WTC11 (cell line): ENCODE results near the gene MT1H. TPM values are rescaled to one million over a fixed set of nuclear protein-coding genes. Genes with fewer than 3 reads are reported as not detected.
"Not testable (repeated sequence)": the region's sequence is repeated elsewhere in the genome, so short reads cannot be mapped to it uniquely, and the experiment has no call there.

ENCODE experiments used
- ATAC-seq: fragments of 200-7000 bp; cut with Tn5 transposase; 2 replicates; pipeline ENCODE4 v1.10.0; 2021; ENCODE audit warnings: mild to moderate bottlenecking, moderate library complexity
- CTCF ChIA-PET: fragments of 300-600 bp; sonication (Branson Sonifier 250); formaldehyde crosslinking; loops from one replicate; lab custom pipeline; 2021; ENCODE audit warnings: antibody characterized with exemption; lab: Charles Lee
- POLR2A ChIA-PET: fragments of 350-600 bp; sonication (Branson Sonifier 250); formaldehyde crosslinking; loops from one replicate; lab custom pipeline; 2021; ENCODE audit warnings: antibody characterized with exemption; lab: Charles Lee
- DNase-seq: peaks from one replicate; pipeline ENCODE4 v3.0.0; 2021; ENCODE audit warnings: low spot score
- H3K27ac Mint-ChIP-seq: 2 replicates; pipeline ENCODE4 v1.8.0; 2021; ENCODE audit warnings: mixed read lengths
- H3K27me3 Mint-ChIP-seq: 2 replicates; pipeline ENCODE4 v1.8.0; 2021; ENCODE audit warnings: low read depth, mild to moderate bottlenecking, moderate library complexity, mixed read lengths
- H3K36me3 Mint-ChIP-seq: 2 replicates; pipeline ENCODE4 v1.8.0; 2021; ENCODE audit warnings: mixed read lengths
- H3K4me1 Mint-ChIP-seq: 2 replicates; pipeline ENCODE4 v1.8.0; 2022; ENCODE audit warnings: mixed read lengths
- H3K4me3 Mint-ChIP-seq: 2 replicates; pipeline ENCODE4 v1.8.0; 2021; ENCODE audit warnings: mild to moderate bottlenecking, moderate library complexity, mixed read lengths
- H3K9me3 Mint-ChIP-seq: 2 replicates; pipeline ENCODE4 v1.8.0; 2021; ENCODE audit warnings: mixed read lengths
- ARID4B ChIP-seq: sonication (generic); formaldehyde crosslinking; IDR thresholded peaks from 2 replicates; pipeline ENCODE4 v1.8.0; 2023; ENCODE audit warnings: missing genetic modification reagents, mild to moderate bottlenecking, borderline replicate concordance
- ATF6 ChIP-seq: sonication (generic); formaldehyde crosslinking; IDR thresholded peaks from 2 replicates; pipeline ENCODE4 v1.8.1; 2023; ENCODE audit warnings: mild to moderate bottlenecking, missing genetic modification reagents
- FOXK1 ChIP-seq: sonication (generic); formaldehyde crosslinking; IDR thresholded peaks from 2 replicates; pipeline ENCODE4 v1.8.0; 2022; ENCODE audit warnings: mild to moderate bottlenecking, moderate library complexity, missing genetic modification reagents
- GRHL2 ChIP-seq: fragments of 250-450 bp; sonication (Bioruptor Pico); IDR thresholded peaks from 2 replicates; pipeline ENCODE4 v1.8.0; 2022; ENCODE audit warnings: mild to moderate bottlenecking, moderate library complexity; ENCODE audit not compliant: insufficient replicate concordance, severe bottlenecking
- IRF1 ChIP-seq: sonication (generic); formaldehyde crosslinking; IDR thresholded peaks from 2 replicates; pipeline ENCODE4 v1.8.0; 2023; ENCODE audit warnings: missing genetic modification reagents
- NFYB ChIP-seq: sonication (generic); formaldehyde crosslinking; conservative IDR thresholded peaks from 2 replicates; pipeline ENCODE4 v1.8.0; 2022; ENCODE audit warnings: low read depth, missing genetic modification reagents
- OVOL2 ChIP-seq: fragments of 250-450 bp; sonication (Bioruptor Pico); IDR thresholded peaks from 2 replicates; pipeline ENCODE4 v1.9.0; 2021; ENCODE audit warnings: mild to moderate bottlenecking, borderline replicate concordance
- SMAD3 ChIP-seq: sonication (generic); formaldehyde crosslinking; IDR thresholded peaks from 2 replicates; pipeline ENCODE4 v1.8.0; 2022; ENCODE audit warnings: missing genetic modification reagents, mild to moderate bottlenecking, borderline replicate concordance
- SOX15 ChIP-seq: fragments of 250-450 bp; sonication (Bioruptor Pico); IDR thresholded peaks from 2 replicates; pipeline ENCODE4 v1.9.0; 2021; ENCODE audit warnings: mild to moderate bottlenecking
- TCF7 ChIP-seq: sonication (generic); formaldehyde crosslinking; IDR thresholded peaks from 2 replicates; pipeline ENCODE4 v1.8.0; 2022; ENCODE audit warnings: mild to moderate bottlenecking, low read depth, missing genetic modification reagents, moderate library complexity
- TEAD1 ChIP-seq: sonication (generic); formaldehyde crosslinking; IDR thresholded peaks from 2 replicates; pipeline ENCODE4 v1.8.0; 2022; ENCODE audit warnings: mild to moderate bottlenecking, missing genetic modification reagents
- TEAD4 ChIP-seq: sonication (generic); formaldehyde crosslinking; IDR thresholded peaks from 2 replicates; pipeline ENCODE4 v1.8.0; 2022; ENCODE audit warnings: mild to moderate bottlenecking, missing genetic modification reagents
- TP53 ChIP-seq: sonication (generic); formaldehyde crosslinking; IDR thresholded peaks from 2 replicates; pipeline ENCODE4 v1.8.1; 2023; ENCODE audit warnings: mild to moderate bottlenecking, missing genetic modification reagents
- ZBTB43 ChIP-seq: sonication (generic); formaldehyde crosslinking; IDR thresholded peaks from 2 replicates; pipeline ENCODE4 v1.8.1; 2023; ENCODE audit warnings: mild to moderate bottlenecking, missing genetic modification reagents
- ZMAT4 ChIP-seq: fragments of 250-450 bp; sonication (Bioruptor Pico); IDR thresholded peaks from 2 replicates; pipeline ENCODE4 v1.9.0; 2021; ENCODE audit warnings: mild to moderate bottlenecking
- ZNF416 ChIP-seq: fragments of 250-450 bp; sonication (Bioruptor Pico); IDR thresholded peaks from 2 replicates; pipeline ENCODE4 v1.9.0; 2021; ENCODE audit warnings: mild to moderate bottlenecking, inconsistent platforms
- ZNF532 ChIP-seq: fragments of 250-450 bp; sonication (Bioruptor Pico); IDR thresholded peaks from 2 replicates; pipeline ENCODE4 v1.9.0; 2021; ENCODE audit warnings: mild to moderate bottlenecking, borderline replicate concordance
- ZNF671 ChIP-seq: fragments of 250-450 bp; sonication (Bioruptor Pico); IDR thresholded peaks from 2 replicates; pipeline ENCODE4 v1.8.0; 2021; ENCODE audit warnings: mild to moderate bottlenecking
- ZSCAN18 ChIP-seq: fragments of 250-450 bp; sonication (Bioruptor Pico); IDR thresholded peaks from 2 replicates; pipeline ENCODE4 v2.1.2; 2022; ENCODE audit warnings: mild to moderate bottlenecking, moderate library complexity
- total RNA-seq: library from RNA; stranded (reverse); gene quantifications from 3 replicates; pipeline ENCODE4 v1.2.3, GENCODE V29; 2021

MT1H gene
- total RNA-seq, 1 experiment from 2014 or later = 122 TPM

- ChIA-PET CTCF (interaction anchor here (1.1 kb wide), 1 partner anchor 37 kb away, joined by 3 read pairs; no protein-coding TSS in a partner anchor), POLR2A (interaction anchor here (1.0 to 1.4 kb wide), 3 partner anchors 19 to 54 kb away, joined by 3 to 5 read pairs (median 4); partner anchors contain the start of gene MT1E)
- Mint-ChIP-seq H3K27me3 (peaks cover 100% of the 10 kb centered on the region), H3K36me3 (0 out of 2 replicates have a peak, but pooled peaks cover under 1% of the 10 kb centered on the region), H3K4me1 (peaks cover 37% of the 10 kb centered on the region), H3K27ac (no peak overlapping the region), H3K4me3 (no peak overlapping the region), H3K9me3 (no peaks in the 10 kb centered on the region)
- ATAC-seq (no peak), DNase-seq (no peak)
- no peak for TF ChIP-seq IRF1 (CRISPR knock-in tag)
- no peak for TF ChIP-seq TEAD4 (CRISPR knock-in tag)
- TF ChIP-seq ZMAT4 (CRISPR knock-in tag) = no peak
- no peak for TF ChIP-seq TEAD1 (CRISPR knock-in tag)
- no peak for TF ChIP-seq SMAD3 (CRISPR knock-in tag)
- TF ChIP-seq OVOL2 = no peak
- no peak for TF ChIP-seq ZBTB43
- no peak for TF ChIP-seq FOXK1 (CRISPR knock-in tag)
- no peak for TF ChIP-seq SOX15
- TF ChIP-seq NFYB = no peak
- no peak for TF ChIP-seq ATF6 (CRISPR knock-in tag)
- TF ChIP-seq TP53 (CRISPR knock-in tag) = no peak
- no peak for TF ChIP-seq ZNF416
- TF ChIP-seq ARID4B = no peak
- TF ChIP-seq ZSCAN18 (CRISPR knock-in tag) = no peak
- TF ChIP-seq TCF7 (CRISPR knock-in tag) = no peak
- no peak for TF ChIP-seq ZNF671 (CRISPR knock-in tag)
- TF ChIP-seq GRHL2 (CRISPR knock-in tag) = no peak
- no peak for TF ChIP-seq ZNF532 (CRISPR knock-in tag)
These were observed 5.1 kb upstream of the MT1H start for GRCh38 chr16:56664506-56664905.

- not testable (repeated sequence) for H3K27ac Mint-ChIP-seq, H3K9me3 Mint-ChIP-seq, H3K4me3 Mint-ChIP-seq, ATAC-seq, H3K36me3 Mint-ChIP-seq, DNase-seq
- ChIA-PET CTCF (interaction anchor here (1.1 kb wide), 1 partner anchor 36 kb away, joined by 3 read pairs; no protein-coding TSS in a partner anchor), POLR2A (interaction anchor here (1.0 to 1.4 kb wide), 2 partner anchors 39 to 55 kb away, joined by 3 to 4 read pairs; partner anchors contain the start of gene MT1E)
- H3K4me1 Mint-ChIP-seq = peaks cover 45% of the 10 kb centered on the region
- H3K27me3 Mint-ChIP-seq = peaks cover 100% of the 10 kb centered on the region
These were observed 4.0 kb upstream of the MT1H start for GRCh38 chr16:56665286-56666261.
